Activated CD8-positive, alpha-beta T cell treated with anti-CD3 and anti-CD28 coated beads for 36 hours (primary cell): ENCODE data around the gene PEX11A. TPM values are rescaled to one million over a fixed set of nuclear protein-coding genes. Genes with fewer than 3 reads are reported as not detected.
A peak's percentile ranks its signal among the peaks of the same experiment; 100 is the strongest.

ENCODE experiments used
- ATAC-seq: fragments of 200-7000 bp; cut with Tn5 transposase; one replicate; pipeline ENCODE4 v1.10.0; 2021; ENCODE audit warnings: mild to moderate bottlenecking, moderate library complexity
- CTCF ChIA-PET: fragments of 350-600 bp; sonication (Branson Sonifier 250); formaldehyde crosslinking; loops from one replicate; lab custom pipeline; 2021; ENCODE audit warnings: antibody characterized with exemption; lab: Charles Lee
- POLR2A ChIA-PET: fragments of 350-600 bp; sonication (Branson Sonifier 250); formaldehyde crosslinking; loops from one replicate; lab custom pipeline; 2021; ENCODE audit warnings: antibody characterized with exemption; lab: Charles Lee
- DNase-seq: peaks from one replicate; pipeline ENCODE4 v3.0.0-alpha.2; 2020
- H3K27ac Mint-ChIP-seq: one replicate; pipeline ENCODE4 v1.8.0; 2021; ENCODE audit warnings: mild to moderate bottlenecking, mixed read lengths
- H3K27me3 Mint-ChIP-seq: one replicate; pipeline ENCODE4 v1.8.0; 2021; ENCODE audit warnings: mixed read lengths
- H3K36me3 Mint-ChIP-seq: one replicate; pipeline ENCODE4 v1.8.0; 2021; ENCODE audit warnings: low read depth, mixed read lengths
- H3K4me1 Mint-ChIP-seq: one replicate; pipeline ENCODE4 v1.8.0; 2021; ENCODE audit warnings: low read depth, mixed read lengths
- H3K4me3 Mint-ChIP-seq: one replicate; pipeline ENCODE4 v1.8.0; 2021; ENCODE audit warnings: mild to moderate bottlenecking, moderate library complexity, mixed read lengths
- H3K9me3 Mint-ChIP-seq: one replicate; pipeline ENCODE4 v1.8.0; 2021; ENCODE audit warnings: mixed read lengths
- intact Hi-C: fragments of 100-400 bp; cut with micrococcal nuclease; formaldehyde crosslinking; loops from one replicate; pipeline ENCODE4 v1.10.0; 2022
- total RNA-seq, 2 experiments: library from RNA; stranded (reverse); gene quantifications; one replicate each; pipeline ENCODE4 v1.2.3, GENCODE V29; 2021
- TF ChIP-seq, protein P1 (sequence below): fragments of 200-600 bp; IDR thresholded peaks from one replicate; pipeline ENCODE4 v1.8.0; 2022; ENCODE audit warnings: antibody characterized with exemption, mild to moderate bottlenecking

PEX11A gene
- total RNA-seq, 2 experiments from 2014 or later, result 3.3 to 4.0 TPM

DNA sequence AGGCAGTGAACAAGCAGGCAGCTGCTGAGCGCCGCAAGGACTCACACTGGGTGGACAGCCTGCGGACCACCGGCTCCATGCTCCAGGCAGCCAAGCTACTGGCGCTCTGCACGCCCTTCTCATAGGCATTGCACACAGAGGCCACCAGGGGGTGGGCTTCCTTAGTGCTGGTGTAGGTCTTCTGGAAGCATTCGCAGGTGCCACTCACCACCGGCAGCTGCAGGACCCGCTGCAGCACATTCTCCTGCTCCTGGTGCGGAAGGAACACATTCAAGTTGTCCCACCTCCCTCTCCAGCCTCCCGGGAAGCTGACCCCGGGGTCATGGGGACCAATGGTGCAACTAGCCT, 17.4 kb downstream of the PEX11A start:
- Mint-ChIP-seq H3K36me3 (no peaks in the 10 kb centered on the region), H3K27me3 (no peaks in the 10 kb centered on the region), H3K9me3 (no peaks in the 10 kb centered on the region), H3K4me3 (no peak overlapping the region), H3K4me1 (peaks cover 3% of the 10 kb centered on the region), H3K27ac (no peak overlapping the region)
- POLR2A ChIA-PET, result no interaction called here
- CTCF ChIA-PET, result interaction anchor here (0.7 to 3.2 kb wide), 9 partner anchors 12 to 202 kb away, joined by 3 to 13 read pairs (median 5); no protein-coding TSS in a partner anchor
- TF ChIP-seq, protein P1, sequence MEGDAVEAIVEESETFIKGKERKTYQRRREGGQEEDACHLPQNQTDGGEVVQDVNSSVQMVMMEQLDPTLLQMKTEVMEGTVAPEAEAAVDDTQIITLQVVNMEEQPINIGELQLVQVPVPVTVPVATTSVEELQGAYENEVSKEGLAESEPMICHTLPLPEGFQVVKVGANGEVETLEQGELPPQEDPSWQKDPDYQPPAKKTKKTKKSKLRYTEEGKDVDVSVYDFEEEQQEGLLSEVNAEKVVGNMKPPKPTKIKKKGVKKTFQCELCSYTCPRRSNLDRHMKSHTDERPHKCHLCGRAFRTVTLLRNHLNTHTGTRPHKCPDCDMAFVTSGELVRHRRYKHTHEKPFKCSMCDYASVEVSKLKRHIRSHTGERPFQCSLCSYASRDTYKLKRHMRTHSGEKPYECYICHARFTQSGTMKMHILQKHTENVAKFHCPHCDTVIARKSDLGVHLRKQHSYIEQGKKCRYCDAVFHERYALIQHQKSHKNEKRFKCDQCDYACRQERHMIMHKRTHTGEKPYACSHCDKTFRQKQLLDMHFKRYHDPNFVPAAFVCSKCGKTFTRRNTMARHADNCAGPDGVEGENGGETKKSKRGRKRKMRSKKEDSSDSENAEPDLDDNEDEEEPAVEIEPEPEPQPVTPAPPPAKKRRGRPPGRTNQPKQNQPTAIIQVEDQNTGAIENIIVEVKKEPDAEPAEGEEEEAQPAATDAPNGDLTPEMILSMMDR, result peak; percentile 53
- intact Hi-C loops, result no loop called here
- peak; percentile 49 for DNase-seq
- peak; percentile 74 for ATAC-seq

DNA sequence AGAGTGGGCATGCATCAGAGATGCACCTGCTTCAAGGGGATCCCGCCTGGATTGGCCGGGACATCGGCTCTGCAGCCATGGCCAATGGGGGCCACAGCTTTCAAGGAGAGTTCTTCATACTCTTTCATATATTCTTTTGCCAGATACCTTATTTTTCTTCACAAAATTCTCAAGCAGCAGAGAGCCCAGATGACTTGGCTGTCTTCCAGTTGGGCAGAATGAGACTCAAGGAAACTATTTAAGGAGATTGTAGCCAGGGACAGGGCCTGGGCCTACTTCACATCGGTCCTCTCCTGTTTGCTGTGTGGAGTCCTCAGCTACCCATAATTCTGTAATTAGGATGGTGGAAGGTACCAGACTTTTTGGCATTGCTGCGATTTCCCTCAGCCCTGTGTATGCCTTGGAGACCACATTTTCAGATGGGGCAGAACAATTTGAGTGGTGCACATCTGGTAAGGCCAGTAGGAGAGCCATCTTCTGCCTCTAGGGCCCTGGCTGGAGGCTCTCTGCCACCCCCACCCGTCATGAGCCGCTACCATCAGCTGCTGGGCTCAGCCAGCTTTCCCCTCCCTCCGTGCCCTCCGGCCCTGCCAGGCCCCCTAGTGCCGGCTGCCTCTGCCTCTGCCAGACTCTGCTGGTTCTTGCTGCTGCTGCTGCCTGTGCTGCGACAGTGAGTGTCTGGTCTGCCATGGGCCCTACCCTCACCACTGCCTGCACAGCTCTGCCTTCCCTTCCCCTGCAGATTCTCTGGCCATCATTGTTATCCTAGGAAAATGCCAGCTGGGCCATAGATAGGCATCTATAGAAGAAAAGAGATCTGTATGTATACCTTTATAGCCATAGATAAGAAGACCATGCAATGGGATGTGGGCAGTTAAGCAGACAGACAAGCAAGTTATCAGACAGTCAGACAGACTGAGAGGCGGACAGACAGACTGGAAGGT, 18.1 kb downstream of the PEX11A start:
- intact Hi-C loops, result no loop called here
- Mint-ChIP-seq H3K27me3 (no peaks in the 10 kb centered on the region), H3K9me3 (no peaks in the 10 kb centered on the region), H3K27ac (no peak overlapping the region), H3K4me3 (no peak overlapping the region), H3K4me1 (peaks cover 3% of the 10 kb centered on the region), H3K36me3 (no peaks in the 10 kb centered on the region)
- ChIA-PET POLR2A (interaction anchor here (1.2 kb wide), 1 partner anchor 10 kb away, joined by 4 read pairs; no protein-coding TSS in a partner anchor), CTCF (interaction anchor here (0.7 to 3.2 kb wide), 10 partner anchors 11 to 202 kb away, joined by 3 to 13 read pairs (median 4); no protein-coding TSS in a partner anchor)
- no peak for DNase-seq
- TF ChIP-seq, protein P1, result no peak
- ATAC-seq, result no peak

DNA sequence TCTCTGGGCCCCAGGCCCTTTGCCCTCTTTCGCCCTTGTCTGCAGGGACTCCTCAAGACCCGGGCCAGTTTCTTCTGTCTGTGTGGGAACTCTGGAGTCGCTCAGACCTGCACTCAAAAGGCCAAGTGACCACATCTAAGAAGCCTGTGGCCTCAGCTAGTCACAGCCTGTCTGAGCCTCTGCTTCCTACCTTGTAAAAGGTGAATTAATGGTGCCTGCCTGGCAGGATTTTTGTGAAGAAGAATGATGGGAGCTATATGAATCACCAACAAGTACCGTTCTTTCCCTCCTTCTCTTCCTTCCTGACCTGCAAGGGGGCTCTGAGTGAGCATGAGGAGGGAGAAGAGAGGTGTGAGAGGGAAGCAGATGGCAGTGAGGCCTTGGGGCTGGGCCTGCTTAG, 18.9 kb downstream of the PEX11A start:
- ATAC-seq (no peak), DNase-seq (no peak)
- TF ChIP-seq, protein P1, result no peak
- Mint-ChIP-seq H3K9me3 (no peaks in the 10 kb centered on the region), H3K27me3 (peaks cover 2% of the 10 kb centered on the region), H3K4me1 (peaks cover 3% of the 10 kb centered on the region), H3K36me3 (no peaks in the 10 kb centered on the region), H3K27ac (no peak overlapping the region), H3K4me3 (no peak overlapping the region)
- POLR2A ChIA-PET, result interaction anchor here (1.2 kb wide), 1 partner anchor 9 kb away, joined by 4 read pairs; no protein-coding TSS in a partner anchor
- intact Hi-C loops, result no loop called here
- CTCF ChIA-PET, result interaction anchor here (0.7 to 3.2 kb wide), 2 partner anchors 14 to 24 kb away, joined by 3 to 13 read pairs; no protein-coding TSS in a partner anchor

DNA sequence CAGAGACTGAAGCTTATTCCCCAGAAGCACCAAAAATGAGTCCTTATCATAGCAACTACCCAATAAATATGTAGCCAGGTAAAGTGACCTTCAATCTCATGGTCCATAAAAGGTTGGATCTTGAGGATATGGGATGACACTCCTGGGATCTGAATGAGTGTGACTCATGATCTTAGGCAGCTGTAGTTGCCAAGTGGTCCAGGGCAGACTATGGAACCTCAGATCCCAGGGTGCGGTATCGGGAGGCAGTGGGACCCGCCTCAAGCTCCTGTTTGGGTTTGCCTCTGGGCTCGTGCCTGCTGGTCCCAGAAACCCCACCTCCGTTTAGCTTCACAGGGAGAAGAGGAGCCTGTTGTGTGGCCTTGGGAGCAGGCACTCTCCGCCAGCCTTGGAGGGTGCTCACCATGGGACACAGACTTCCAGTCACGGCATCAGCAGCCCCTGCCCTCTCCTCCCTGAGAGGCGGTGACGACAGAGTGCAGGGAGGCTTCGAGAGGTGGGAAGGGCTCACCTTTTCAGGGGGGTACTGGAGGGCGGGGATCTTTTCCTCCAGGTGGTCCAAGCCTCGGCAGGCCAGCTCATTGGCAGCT, 19.5 kb downstream of the PEX11A start:
- no peak overlapping the region for H3K4me3 Mint-ChIP-seq
- no peak for ATAC-seq
- DNase-seq, result no peak
- H3K9me3 Mint-ChIP-seq, result no peaks in the 10 kb centered on the region
- intact Hi-C loops, result no loop called here
- POLR2A ChIA-PET, result interaction anchor here (0.6 kb wide), 1 partner anchor 41 kb away, joined by 3 read pairs; no protein-coding TSS in a partner anchor
- TF ChIP-seq, protein P1, result no peak
- H3K27me3 Mint-ChIP-seq, result peaks cover 7% of the 10 kb centered on the region
- peaks cover 3% of the 10 kb centered on the region for H3K4me1 Mint-ChIP-seq
- no peak overlapping the region for H3K27ac Mint-ChIP-seq
- CTCF ChIA-PET, result interaction anchor here (1.2 to 3.2 kb wide), 2 partner anchors 13 kb away, joined by 3 to 13 read pairs; no protein-coding TSS in a partner anchor
- H3K36me3 Mint-ChIP-seq, result no peaks in the 10 kb centered on the region
